HG03045 (cell line): ENCODE data around the gene GRN.
"Not testable (repeated sequence)": the region's sequence is repeated elsewhere in the genome, so short reads cannot be mapped to it uniquely, and the experiment has no call there.

Source experiments
- ATAC-seq: cut with Tn5 transposase; IDR thresholded peaks from one replicate; pipeline ENCODE4 v1.9.1; 2021; ENCODE audit warnings: mild to moderate bottlenecking, moderate library complexity; ENCODE audit not compliant: unreplicated experiment

GRN gene

GRCh38 chr17:44380767-44381166, 35.7 kb downstream of the GRN start:
- ATAC-seq: no peak

GRCh38 chr17:44381810-44382305, 36.8 kb downstream of the GRN start:
- no peak for ATAC-seq

- no peak for ATAC-seq
Measured at GRCh38 chr17:44382917-44383316, 37.8 kb downstream of the GRN start.

- no peak for ATAC-seq
Measured at GRCh38 chr17:44383363-44383762, 38.3 kb downstream of the GRN start.

- ATAC-seq: no peak
Measured at GRCh38 chr17:44383861-44384260, 38.8 kb downstream of the GRN start.

GRCh38 chr17:44384281-44384822, 39.2 kb downstream of the GRN start:
- no peak for ATAC-seq

GRCh38 chr17:44384823-44385286, 39.8 kb downstream of the GRN start:
- no peak for ATAC-seq

GRCh38 chr17:44385287-44386181, 40.4 kb downstream of the GRN start:
- peak; percentile 52 for ATAC-seq

GRCh38 chr17:44386182-44386525, 41.1 kb downstream of the GRN start:
- ATAC-seq: no peak

GRCh38 chr17:44387804-44388203, 42.7 kb downstream of the GRN start:
- ATAC-seq: no peak

- ATAC-seq: no peak
Measured at GRCh38 chr17:44389281-44389680, 44.2 kb downstream of the GRN start, which contains the start of gene ITGA2B. ITGA2B (minus strand) TSS chr17:44389649; CDS start chr17:44389473, 176 bp downstream.

- ATAC-seq: no peak
Measured at GRCh38 chr17:44389723-44390202, 44.7 kb downstream of the GRN start.

- no peak for ATAC-seq
Measured at GRCh38 chr17:44390250-44390870, 45.3 kb downstream of the GRN start.

- not testable (repeated sequence) for ATAC-seq
Measured at GRCh38 chr17:44394112-44394511, 49.0 kb downstream of the GRN start.

- ATAC-seq: no peak
Measured at GRCh38 chr17:44394833-44395232, 49.7 kb downstream of the GRN start.

GRCh38 chr17:44396946-44397345, 51.8 kb downstream of the GRN start:
- ATAC-seq: no peak

- ATAC-seq: no peak
Measured at GRCh38 chr17:44397479-44398440, 52.7 kb downstream of the GRN start.

GRCh38 chr17:44398692-44399691, 53.9 kb downstream of the GRN start:
- ATAC-seq: no peak

GRCh38 chr17:44400226-44400847, 55.2 kb downstream of the GRN start:
- ATAC-seq: no peak
